Lower leg skin (tissue), 4 donors: ENCODE measurements around the gene CCDC88B. TPM values are rescaled to one million over a fixed set of nuclear protein-coding genes. Genes with fewer than 3 reads are reported as not detected.

Experiments
- DNase-seq, 2 donors: peaks; one replicate each; pipeline ENCODE4 v3.0.0-alpha.2; 2019; ENCODE audit warnings: low spot score in 2 of 2
- H3K4me3 ChIP-seq: fragments of 200-600 bp; sonication (generic); 2 replicates; pipeline ENCODE4 v1.5.1; 2017; ENCODE audit warnings: mild to moderate bottlenecking, low read depth; ENCODE audit not compliant: poor library complexity, severe bottlenecking
- CTCF ChIP-seq, 3 donors: fragments of 450-650 bp; IDR thresholded peaks; one replicate each; pipeline ENCODE4 v1.5.1; 2016; ENCODE audit warnings: antibody characterized with exemption in 3 of 3, mild to moderate bottlenecking in 3 of 3, moderate library complexity in 2 of 3
- POLR2A ChIP-seq, 2 donors: fragments of 450-650 bp; IDR thresholded peaks; one replicate each; pipeline ENCODE4 v1.6.1; 2016 to 2017; ENCODE audit warnings: antibody characterized with exemption in 2 of 2, mild to moderate bottlenecking in 1 of 2, moderate library complexity in 1 of 2
- WGBS, 2 donors: methylation state at CpG; one replicate each; pipeline ENCODE4 v1.1.5; 2018; 5-methylcytosine and 5-hydroxymethylcytosine counted together
- intact Hi-C: fragments of 100-400 bp; cut with DNase I; formaldehyde crosslinking; loops from one replicate; pipeline ENCODE4 v1.15.0; 2023; ENCODE audit warnings: low total_unique reads
- total RNA-seq, 4 donors: library from RNA; depleted of rRNA; stranded (reverse); fragments of >200 nt; gene quantifications; one replicate each; pipeline ENCODE4 v1.1.0, GENCODE V29; 2016

CCDC88B gene
- total RNA-seq, 4 donors from 2014 or later, result 2.6 to 9.5 (median 4.8) TPM

- TF ChIP-seq CTCF (IDR thresholded peaks at IDR 0.05) (no peak), POLR2A (IDR thresholded peaks at IDR 0.05) (no peak)
- WGBS, 2 donors, result 74 to 79% methylated on average over 23 to 25 of the region's 25 CpGs
- intact Hi-C loops, result no loop called here
- no peak for DNase-seq
- H3K4me3 ChIP-seq, result no peak overlapping the region
These were observed 16.8 kb downstream of the CCDC88B start for GRCh38 chr11:64356498-64357411.

GRCh38 chr11:64357446-64357845 lies 17.4 kb downstream of the CCDC88B start:
- no peak overlapping the region for H3K4me3 ChIP-seq
- DNase-seq, result no peak
- intact Hi-C loops, result no loop called here
- 77 to 97% methylated on average over 6 of the region's 6 CpGs for WGBS, 2 donors
- TF ChIP-seq POLR2A (IDR thresholded peaks at IDR 0.05) (no peak), CTCF (IDR thresholded peaks at IDR 0.05) (no peak)

GRCh38 chr11:64357904-64358535 lies 18.0 kb downstream of the CCDC88B start:
- 41 to 50% methylated on average over 12 to 13 of the region's 13 CpGs for WGBS, 2 donors
- H3K4me3 ChIP-seq, result no peak overlapping the region
- no peak for DNase-seq
- no peak for TF ChIP-seq POLR2A (IDR thresholded peaks at IDR 0.05)
- no peak for TF ChIP-seq CTCF (IDR thresholded peaks at IDR 0.05)
- intact Hi-C loops, result no loop called here

GRCh38 chr11:64358536-64358906 lies 18.5 kb downstream of the CCDC88B start:
- no peak for TF ChIP-seq POLR2A (IDR thresholded peaks at IDR 0.05)
- peak overlapping the region; percentile 24 for H3K4me3 ChIP-seq
- 8 to 40% methylated on average over 3 to 6 of the region's 7 CpGs for WGBS, 2 donors
- intact Hi-C loops, result no loop called here
- no peak for DNase-seq

- TF ChIP-seq CTCF (IDR thresholded peaks at IDR 0.05) (no peak), POLR2A (IDR thresholded peaks at IDR 0.05) (no peak)
- intact Hi-C loops, result no loop called here
- 0% methylated on average over 28 to 42 of the region's 70 CpGs for WGBS, 2 donors
- H3K4me3 ChIP-seq, result peak within 1 kb of the TSS; percentile 65
- no peak for DNase-seq
These were observed 19.1 kb downstream of the CCDC88B start, which contains the start of gene RPS6KA4 for GRCh38 chr11:64358907-64359711. Gene RPS6KA4, plus strand, starts transcription at chr11:64359162. Its CDS starts 74 bp downstream, at chr11:64359236.
